Inflammatory macrophage treated with lipopolysaccharide for 4 hours (primary cell): ENCODE results near the gene RCCD1.

ENCODE experiments used
- DNase-seq: peaks from one replicate; pipeline ENCODE4 v3.0.0-alpha.2; 2020

Gene RCCD1

GRCh38 chr15:90945091-90945490 lies 9.6 kb upstream of the RCCD1 start:
- DNase-seq = peak; percentile 84

- no peak for DNase-seq
Observed at GRCh38 chr15:90946538-90946937, 8.1 kb upstream of the RCCD1 start.

GRCh38 chr15:90946941-90947576 lies 7.6 kb upstream of the RCCD1 start:
- DNase-seq = no peak

- no peak for DNase-seq
Observed at GRCh38 chr15:90947577-90948357, 6.9 kb upstream of the RCCD1 start.

GRCh38 chr15:90948506-90948905 lies 6.2 kb upstream of the RCCD1 start:
- no peak for DNase-seq

GRCh38 chr15:90949979-90950675 lies 4.6 kb upstream of the RCCD1 start:
- DNase-seq = no peak

GRCh38 chr15:90950676-90951075 lies 4.0 kb upstream of the RCCD1 start:
- DNase-seq = no peak

- DNase-seq = no peak
Observed at GRCh38 chr15:90952901-90953677, 1.6 kb upstream of the RCCD1 start.

GRCh38 chr15:90953947-90954711 lies 555 bp upstream of the RCCD1 start:
- no peak for DNase-seq

GRCh38 chr15:90955624-90956273 lies 1.1 kb downstream of the RCCD1 start:
- DNase-seq = no peak

GRCh38 chr15:90956274-90957030 lies 1.8 kb downstream of the RCCD1 start:
- DNase-seq = peak; percentile 54

- DNase-seq = no peak
Observed at GRCh38 chr15:90957031-90957790, 2.5 kb downstream of the RCCD1 start.

GRCh38 chr15:90957791-90958190 lies 3.1 kb downstream of the RCCD1 start:
- no peak for DNase-seq

GRCh38 chr15:90959028-90959595 lies 4.4 kb downstream of the RCCD1 start:
- no peak for DNase-seq

- no peak for DNase-seq
Observed at GRCh38 chr15:90959894-90960293, 5.2 kb downstream of the RCCD1 start.

- no peak for DNase-seq
Observed at GRCh38 chr15:90960298-90961091, 5.8 kb downstream of the RCCD1 start.

GRCh38 chr15:90962021-90962420 lies 7.3 kb downstream of the RCCD1 start:
- DNase-seq = no peak

- no peak for DNase-seq
Observed at GRCh38 chr15:90966262-90966661, 11.6 kb downstream of the RCCD1 start.

- DNase-seq = no peak
Observed at GRCh38 chr15:90967206-90967605, 12.5 kb downstream of the RCCD1 start.
